Right atrium auricular region (tissue), 2 donors: ENCODE results near the gene PPP1R1C. TPM values are rescaled to one million over a fixed set of nuclear protein-coding genes. Genes with fewer than 3 reads are reported as not detected.
A peak's percentile ranks its signal among the peaks of the same experiment; 100 is the strongest.

Experiments used
- DNase-seq: peaks from one replicate; pipeline ENCODE4 v3.0.0-alpha.2; 2019; ENCODE audit warnings: low spot score
- H3K27ac ChIP-seq, 2 donors: fragments of 200-600 bp; sonication (generic); 1 replicate in 1 of 2; 2 replicates in 1 of 2; pipeline ENCODE4 v1.5.1; 2016 to 2019
- H3K27me3 ChIP-seq, 2 donors: fragments of 200-600 bp; sonication (generic); one replicate each; pipeline versions ENCODE4 v1.5.1 to v1.6.0; 2017 to 2019
- H3K36me3 ChIP-seq: fragments of 200-600 bp; sonication (generic); one replicate; pipeline ENCODE4 v1.5.1; 2016
- H3K4me1 ChIP-seq, 2 donors: fragments of 200-600 bp; sonication (generic); one replicate each; pipeline versions ENCODE4 v1.5.1 to v1.6.0; 2017 to 2019
- H3K4me3 ChIP-seq, 2 donors: fragments of 200-600 bp; sonication (generic); 1 replicate in 1 of 2; 2 replicates in 1 of 2; pipeline ENCODE4 v1.5.1; 2017 to 2019; ENCODE audit warnings: mild to moderate bottlenecking in 1 of 2, moderate library complexity in 1 of 2
- H3K9me3 ChIP-seq, 2 donors: fragments of 200-600 bp; sonication (generic); one replicate each; pipeline ENCODE4 v1.5.1; 2019
- CTCF ChIP-seq, 2 donors: fragments of 200-600 bp; sonication (generic); IDR thresholded peaks; one replicate each; pipeline ENCODE4 v1.5.1; 2019; ENCODE audit warnings: antibody characterized with exemption in 2 of 2
- total RNA-seq, 2 donors: library from RNA; depleted of rRNA; stranded (reverse); fragments of >200 nt; gene quantifications; one replicate each; pipeline ENCODE4 v1.1.0, GENCODE V29; 2016

PPP1R1C gene
- total RNA-seq, 2 donors from 2014 or later: 5.4 to 14.5 TPM

GRCh38 chr2:182113334-182113733, 127.7 kb downstream of the PPP1R1C start:
- no peaks in the 10 kb centered on the region for H3K4me1 ChIP-seq
- H3K9me3 ChIP-seq: no peaks in the 10 kb centered on the region
- no peak overlapping the region for H3K4me3 ChIP-seq
- H3K27ac ChIP-seq: no peak overlapping the region
- no peak for DNase-seq
- no peaks in the 10 kb centered on the region for H3K27me3 ChIP-seq
- H3K36me3 ChIP-seq: no peaks in the 10 kb centered on the region
- no peak for TF ChIP-seq CTCF (IDR thresholded peaks at IDR 0.05)

- TF ChIP-seq CTCF (IDR thresholded peaks at IDR 0.05): no peak
- no peaks in the 10 kb centered on the region for H3K27me3 ChIP-seq
- H3K36me3 ChIP-seq: no peaks in the 10 kb centered on the region
- no peak overlapping the region for H3K4me3 ChIP-seq
- no peak overlapping the region for H3K27ac ChIP-seq
- DNase-seq: no peak
- H3K4me1 ChIP-seq: no peaks in the 10 kb centered on the region
- H3K9me3 ChIP-seq: no peaks in the 10 kb centered on the region
These were observed 129.6 kb downstream of the PPP1R1C start for GRCh38 chr2:182115258-182115657.

DNA sequence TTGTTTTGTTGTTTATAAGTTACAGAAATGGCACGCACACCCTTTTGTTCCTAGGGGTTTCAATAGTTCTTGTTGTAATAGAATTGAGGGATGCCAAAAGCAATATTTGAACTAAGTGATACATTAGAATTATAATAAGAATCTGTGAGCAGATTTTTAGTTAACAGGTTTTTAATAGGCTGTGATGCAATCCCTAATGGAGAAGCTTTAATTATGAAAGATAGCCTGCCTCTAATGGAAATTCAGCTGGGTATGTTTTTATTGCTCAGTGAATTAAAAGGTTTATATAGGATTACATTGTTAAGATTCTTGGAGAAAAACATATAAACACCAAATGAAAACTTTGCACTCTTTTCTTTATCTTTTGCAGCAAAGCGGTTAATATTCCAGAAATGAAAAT, 131.1 kb downstream of the PPP1R1C start:
- no peak for DNase-seq
- Histone ChIP-seq H3K4me3 (no peak overlapping the region), H3K4me1 (no peaks in the 10 kb centered on the region), H3K36me3 (no peaks in the 10 kb centered on the region), H3K9me3 (no peaks in the 10 kb centered on the region), H3K27me3 (no peaks in the 10 kb centered on the region), H3K27ac (no peak overlapping the region)
- no peak for TF ChIP-seq CTCF (IDR thresholded peaks at IDR 0.05)

DNA sequence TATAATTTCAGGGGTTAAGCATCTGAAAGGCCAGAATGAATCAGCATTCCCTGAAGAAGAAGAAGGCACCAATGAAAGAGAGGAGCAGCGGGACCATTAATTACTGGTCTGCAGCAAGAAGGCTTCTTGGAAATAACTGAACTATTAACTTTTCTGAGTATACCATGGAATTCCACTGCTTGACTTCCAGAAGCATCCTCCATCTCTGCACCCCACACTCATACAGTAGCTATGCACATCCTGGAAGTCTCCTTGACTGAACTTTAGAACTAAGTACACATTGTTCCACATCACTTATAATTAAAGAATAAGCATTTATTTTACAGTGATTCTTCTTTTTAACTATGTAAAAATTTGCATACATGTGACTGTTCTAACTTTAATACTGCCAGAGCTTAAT, 131.5 kb downstream of the PPP1R1C start:
- H3K36me3 ChIP-seq: no peaks in the 10 kb centered on the region
- H3K4me1 ChIP-seq: no peaks in the 10 kb centered on the region
- no peak for TF ChIP-seq CTCF (IDR thresholded peaks at IDR 0.05)
- H3K27ac ChIP-seq: no peak overlapping the region
- DNase-seq: no peak
- H3K27me3 ChIP-seq: no peaks in the 10 kb centered on the region
- no peaks in the 10 kb centered on the region for H3K9me3 ChIP-seq
- no peak overlapping the region for H3K4me3 ChIP-seq

- no peak overlapping the region for H3K4me3 ChIP-seq
- DNase-seq: no peak
- no peaks in the 10 kb centered on the region for H3K27me3 ChIP-seq
- TF ChIP-seq CTCF (IDR thresholded peaks at IDR 0.05): no peak
- H3K9me3 ChIP-seq: no peaks in the 10 kb centered on the region
- H3K4me1 ChIP-seq: no peaks in the 10 kb centered on the region
- H3K27ac ChIP-seq: no peak overlapping the region
- H3K36me3 ChIP-seq: no peaks in the 10 kb centered on the region
These were observed 143.4 kb downstream of the PPP1R1C start for GRCh38 chr2:182128821-182129707.

GRCh38 chr2:182132605-182133004, 147.0 kb downstream of the PPP1R1C start:
- Histone ChIP-seq H3K4me1 (no peaks in the 10 kb centered on the region), H3K27me3 (no peaks in the 10 kb centered on the region), H3K27ac (no peak overlapping the region), H3K36me3 (no peaks in the 10 kb centered on the region), H3K4me3 (no peak overlapping the region), H3K9me3 (no peaks in the 10 kb centered on the region)
- DNase-seq: no peak
- peak in 1 of 2 donors; percentile 17 for TF ChIP-seq CTCF (IDR thresholded peaks at IDR 0.05)
